ENCODE results near the gene ZNF503.

GRCh38 chr10:75431180-75432111 is 29.9 kb upstream of the ZNF503 start, which contains the start of gene LRMDA:
- TF ChIP-seq CTCF (conservative IDR thresholded peaks at IDR 0.05) (no peak), ZFX (IDR thresholded peaks at IDR 0.05) (no peak)

All from C4-2B (cell line).